ENCODE results near the gene NBR1.
"Not testable (repeated sequence)": the region's sequence is repeated elsewhere in the genome, so short reads cannot be mapped to it uniquely, and the experiment has no call there.

DNA sequence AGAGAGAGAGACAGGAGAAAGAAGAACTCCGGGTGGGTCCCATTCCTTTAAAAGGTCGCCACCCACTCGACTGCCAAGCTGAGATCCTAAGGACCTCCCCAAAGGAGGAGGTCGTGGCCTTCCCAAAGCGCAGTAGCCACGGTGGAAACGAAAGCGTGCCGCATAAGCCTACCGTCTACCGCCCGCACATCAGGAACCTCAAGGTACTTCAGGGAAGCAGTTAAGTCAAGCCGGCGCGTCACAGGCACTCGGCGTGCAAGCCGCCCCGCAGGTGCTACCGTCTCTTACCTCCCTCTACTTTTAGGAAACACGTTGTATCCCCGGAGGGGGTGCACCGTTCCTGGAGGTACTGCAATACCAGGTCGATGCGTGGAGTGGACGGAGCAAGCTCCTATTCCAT lies 68.6 kb downstream of the NBR1 start:
- TF ChIP-seq, protein P1, sequence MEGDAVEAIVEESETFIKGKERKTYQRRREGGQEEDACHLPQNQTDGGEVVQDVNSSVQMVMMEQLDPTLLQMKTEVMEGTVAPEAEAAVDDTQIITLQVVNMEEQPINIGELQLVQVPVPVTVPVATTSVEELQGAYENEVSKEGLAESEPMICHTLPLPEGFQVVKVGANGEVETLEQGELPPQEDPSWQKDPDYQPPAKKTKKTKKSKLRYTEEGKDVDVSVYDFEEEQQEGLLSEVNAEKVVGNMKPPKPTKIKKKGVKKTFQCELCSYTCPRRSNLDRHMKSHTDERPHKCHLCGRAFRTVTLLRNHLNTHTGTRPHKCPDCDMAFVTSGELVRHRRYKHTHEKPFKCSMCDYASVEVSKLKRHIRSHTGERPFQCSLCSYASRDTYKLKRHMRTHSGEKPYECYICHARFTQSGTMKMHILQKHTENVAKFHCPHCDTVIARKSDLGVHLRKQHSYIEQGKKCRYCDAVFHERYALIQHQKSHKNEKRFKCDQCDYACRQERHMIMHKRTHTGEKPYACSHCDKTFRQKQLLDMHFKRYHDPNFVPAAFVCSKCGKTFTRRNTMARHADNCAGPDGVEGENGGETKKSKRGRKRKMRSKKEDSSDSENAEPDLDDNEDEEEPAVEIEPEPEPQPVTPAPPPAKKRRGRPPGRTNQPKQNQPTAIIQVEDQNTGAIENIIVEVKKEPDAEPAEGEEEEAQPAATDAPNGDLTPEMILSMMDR (conservative IDR thresholded peaks at IDR 0.05), result not testable (repeated sequence)
- not testable (repeated sequence) for TF ChIP-seq EZH2 (IDR thresholded peaks at IDR 0.05; ENCODE audit: low read depth)
